ENCODE results near the gene PIH1D1. TPM values are rescaled to one million over a fixed set of nuclear protein-coding genes. Genes with fewer than 3 reads are reported as not detected.

Gene PIH1D1
- total RNA-seq, 4 donors from 2014 or later = 96.2 to 229 (median 115) TPM

- H3K27ac ChIP-seq = no peak overlapping the region
- H3K9me3 ChIP-seq = no peaks in the 10 kb centered on the region
- H3K4me3 ChIP-seq = no peak overlapping the region
- TF ChIP-seq POLR2A (IDR thresholded peaks at IDR 0.05) (no peak), CTCF (IDR thresholded peaks at IDR 0.05) (no peak)
- no peaks in the 10 kb centered on the region for H3K4me1 ChIP-seq
- no peak for DNase-seq
- H3K36me3 ChIP-seq = no peaks in the 10 kb centered on the region
- H3K27me3 ChIP-seq = no peaks in the 10 kb centered on the region
Observed at GRCh38 chr19:49398931-49399330, 52.7 kb downstream of the PIH1D1 start.

- no peak for DNase-seq
- Histone ChIP-seq H3K4me3 (no peak overlapping the region), H3K36me3 (no peaks in the 10 kb centered on the region), H3K4me1 (no peaks in the 10 kb centered on the region), H3K27ac (no peak overlapping the region), H3K27me3 (no peaks in the 10 kb centered on the region), H3K9me3 (no peaks in the 10 kb centered on the region)
- no peak for TF ChIP-seq POLR2A (IDR thresholded peaks at IDR 0.05)
- no peak for TF ChIP-seq CTCF (IDR thresholded peaks at IDR 0.05)
Observed at GRCh38 chr19:49398001-49398615, 53.5 kb downstream of the PIH1D1 start.

GRCh38 chr19:49396738-49397505 is 54.7 kb downstream of the PIH1D1 start:
- H3K27ac ChIP-seq = no peak overlapping the region
- no peak overlapping the region for H3K4me3 ChIP-seq
- no peaks in the 10 kb centered on the region for H3K9me3 ChIP-seq
- TF ChIP-seq CTCF (IDR thresholded peaks at IDR 0.05) (no peak), POLR2A (IDR thresholded peaks at IDR 0.05) (no peak)
- H3K27me3 ChIP-seq = no peaks in the 10 kb centered on the region
- no peak for DNase-seq
- no peaks in the 10 kb centered on the region for H3K4me1 ChIP-seq
- H3K36me3 ChIP-seq = no peaks in the 10 kb centered on the region

Small RNA genes lying within 50 kb of the gene (small RNA-seq; reads per million reads assigned to genes)
- 128 to 250 reads per million in 2 donors for gene MIR150
- gene SNORD32A = 0 reads per million in 2 donors
- 0 reads per million in 2 donors for gene SNORD33
- 0 reads per million in 2 donors for gene SNORD34
- 0 reads per million in 2 donors for gene SNORD35A
- gene SNORD35B = 0 reads per million in 2 donors

Other genes starting within 250 kb of the PIH1D1 start
- gene SLC6A16, start 126.6 kb downstream of the PIH1D1 start, total RNA-seq = 1 to 10 TPM in 1 of 4 donors, under 1 TPM in 1, not detected in 2; 0.27 to 5.8 TPM
- gene CD37, start 116.4 kb downstream of the PIH1D1 start, total RNA-seq = 100 to 1,000 TPM in 1 of 4 donors, 10 to 100 TPM in 3; 12.3 to 203 (median 48.4) TPM
- gene TEAD2, start 89.4 kb downstream of the PIH1D1 start, total RNA-seq = 10 to 100 TPM in 1 of 4 donors, 1 to 10 TPM in 3; 1.2 to 28.1 (median 7.9) TPM
- gene DKKL1, start 87.9 kb downstream of the PIH1D1 start, total RNA-seq = not detected
- not detected for gene KASH5, start 63.6 kb downstream of the PIH1D1 start, total RNA-seq
- not detected for gene PTH2, start 28.4 kb downstream of the PIH1D1 start, total RNA-seq
- gene GFY, start 26.4 kb downstream of the PIH1D1 start, total RNA-seq = not detected
- gene SLC17A7, start 10.3 kb downstream of the PIH1D1 start, total RNA-seq = 1 to 10 TPM in 3 of 4 donors, not detected in 1; 1.2 to 2.0 (median 1.7) TPM
- gene ALDH16A1, start 1.4 kb upstream of the PIH1D1 start, total RNA-seq = 10 to 100 TPM; 33.8 to 53.6 (median 49.1) TPM
- gene FLT3LG, start 22.4 kb upstream of the PIH1D1 start, total RNA-seq = 10 to 100 TPM in 1 of 4 donors, 1 to 10 TPM in 3; 2.8 to 22.3 (median 5.0) TPM
- gene RPL13A, start 35.8 kb upstream of the PIH1D1 start, total RNA-seq = 1,000 to 10,000 TPM; 1,523 to 3,539 (median 1,798) TPM
- gene RPS11, start 44.6 kb upstream of the PIH1D1 start, total RNA-seq = 1,000 to 10,000 TPM; 1,400 to 3,556 (median 1,785) TPM
- gene FCGRT, start 60.8 kb upstream of the PIH1D1 start, total RNA-seq = 100 to 1,000 TPM; 239 to 985 (median 837) TPM
- gene RCN3, start 76.2 kb upstream of the PIH1D1 start, total RNA-seq = 100 to 1,000 TPM in 3 of 4 donors, 10 to 100 TPM in 1; 78.6 to 199 (median 151) TPM
- gene NOSIP, start 128.7 kb upstream of the PIH1D1 start, total RNA-seq = 10 to 100 TPM; 73.4 to 86.7 (median 80.9) TPM
- 10 to 100 TPM in 3 of 4 donors, 1 to 10 TPM in 1; 1.7 to 20.8 (median 13.1) TPM for gene PRRG2, start 129.5 kb upstream of the PIH1D1 start, total RNA-seq
- 10 to 100 TPM; 13.5 to 39.6 (median 28.1) TPM for gene PRR12, start 139.4 kb upstream of the PIH1D1 start, total RNA-seq
- gene RRAS, start 188.3 kb upstream of the PIH1D1 start, total RNA-seq = 10 to 100 TPM; 17.2 to 48.0 (median 32.4) TPM
- 10 to 100 TPM; 25.2 to 49.8 (median 44.0) TPM for gene SCAF1, start 190.4 kb upstream of the PIH1D1 start, total RNA-seq
- 100 to 1,000 TPM in 3 of 4 donors, 10 to 100 TPM in 1; 98.6 to 131 (median 120) TPM for gene IRF3, start 214.0 kb upstream of the PIH1D1 start, total RNA-seq
- 10 to 100 TPM in 3 of 4 donors, 1 to 10 TPM in 1; 5.3 to 28.9 (median 12.2) TPM for gene BCL2L12, start 214.1 kb upstream of the PIH1D1 start, total RNA-seq
- gene PRMT1, start 225.5 kb upstream of the PIH1D1 start, total RNA-seq = 100 to 1,000 TPM in 1 of 4 donors, 10 to 100 TPM in 3; 46.9 to 185 (median 80.0) TPM
- gene ADM5, start 237.8 kb upstream of the PIH1D1 start, total RNA-seq = 1 to 10 TPM in 2 of 4 donors, not detected in 2; 4.4 to 9.1 TPM
- 10 to 100 TPM in 1 of 4 donors, 1 to 10 TPM in 2, not detected in 1; 3.0 to 12.4 (median 5.6) TPM for gene CPT1C, start 239.3 kb upstream of the PIH1D1 start, total RNA-seq